Coronary artery (tissue), 2 donors: ENCODE data around the gene SLC2A9.

ENCODE experiments used
- DNase-seq: peaks from one replicate; pipeline ENCODE4 v3.0.0-alpha.2; 2017; ENCODE audit warnings: low spot score
- H3K27ac ChIP-seq, 2 donors: fragments of 200-600 bp; sonication (generic); one replicate each; pipeline ENCODE4 v1.5.1; 2016 to 2019
- H3K4me3 ChIP-seq: fragments of 200-600 bp; sonication (generic); 2 replicates; pipeline ENCODE4 v1.5.1; 2016; ENCODE audit warnings: mild to moderate bottlenecking, moderate library complexity
- TF ChIP-seq, protein P1 (sequence below): fragments of 200-600 bp; sonication (generic); IDR thresholded peaks from one replicate; pipeline ENCODE4 v1.5.1; 2019; ENCODE audit warnings: antibody characterized with exemption

Gene SLC2A9

DNA sequence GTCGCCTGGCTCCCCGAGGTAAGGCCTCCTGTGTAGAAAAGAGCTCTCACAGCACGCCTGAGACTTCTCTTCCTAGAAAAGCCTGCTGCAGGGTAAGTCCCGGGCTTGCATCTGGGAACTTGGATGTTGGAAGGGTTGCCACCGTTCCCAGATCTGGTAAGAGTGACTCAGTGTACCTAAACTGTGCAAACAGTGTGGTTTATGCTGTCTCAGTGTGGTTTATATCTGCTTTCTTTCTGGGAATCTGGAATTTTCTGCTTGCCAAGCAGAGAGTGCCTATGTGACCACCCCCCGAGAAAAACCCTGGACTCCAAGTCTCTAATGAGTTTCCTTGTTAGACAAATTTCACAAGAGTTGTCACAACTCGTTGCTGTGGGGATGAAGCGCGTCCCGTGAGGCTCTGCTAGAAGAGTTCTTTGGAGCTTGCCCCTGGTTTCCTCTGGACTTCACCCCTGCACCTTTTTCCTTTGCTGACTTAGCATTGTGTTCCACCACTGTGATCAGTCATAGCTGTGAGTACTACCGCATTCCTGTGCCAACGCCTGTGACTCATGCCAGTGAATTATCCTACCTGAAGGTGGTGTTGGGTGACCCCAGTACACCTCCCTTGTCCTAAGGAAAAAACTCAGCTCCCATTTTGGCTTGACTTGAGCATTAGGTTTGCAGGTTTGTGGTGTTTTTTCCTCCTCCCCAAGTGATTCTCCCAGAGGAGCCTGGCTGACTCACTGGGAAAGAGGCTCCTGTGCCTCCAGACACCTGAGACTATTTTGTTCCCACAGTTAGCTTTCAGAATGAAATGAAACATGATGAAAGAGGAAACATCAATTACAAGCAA is 14.5 kb downstream of the SLC2A9 start:
- no peak overlapping the region for H3K4me3 ChIP-seq
- TF ChIP-seq, protein P1, sequence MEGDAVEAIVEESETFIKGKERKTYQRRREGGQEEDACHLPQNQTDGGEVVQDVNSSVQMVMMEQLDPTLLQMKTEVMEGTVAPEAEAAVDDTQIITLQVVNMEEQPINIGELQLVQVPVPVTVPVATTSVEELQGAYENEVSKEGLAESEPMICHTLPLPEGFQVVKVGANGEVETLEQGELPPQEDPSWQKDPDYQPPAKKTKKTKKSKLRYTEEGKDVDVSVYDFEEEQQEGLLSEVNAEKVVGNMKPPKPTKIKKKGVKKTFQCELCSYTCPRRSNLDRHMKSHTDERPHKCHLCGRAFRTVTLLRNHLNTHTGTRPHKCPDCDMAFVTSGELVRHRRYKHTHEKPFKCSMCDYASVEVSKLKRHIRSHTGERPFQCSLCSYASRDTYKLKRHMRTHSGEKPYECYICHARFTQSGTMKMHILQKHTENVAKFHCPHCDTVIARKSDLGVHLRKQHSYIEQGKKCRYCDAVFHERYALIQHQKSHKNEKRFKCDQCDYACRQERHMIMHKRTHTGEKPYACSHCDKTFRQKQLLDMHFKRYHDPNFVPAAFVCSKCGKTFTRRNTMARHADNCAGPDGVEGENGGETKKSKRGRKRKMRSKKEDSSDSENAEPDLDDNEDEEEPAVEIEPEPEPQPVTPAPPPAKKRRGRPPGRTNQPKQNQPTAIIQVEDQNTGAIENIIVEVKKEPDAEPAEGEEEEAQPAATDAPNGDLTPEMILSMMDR, result no peak
- peak overlapping the region in 1 of 2 donors; percentile 74 for H3K27ac ChIP-seq
- no peak for DNase-seq

DNA sequence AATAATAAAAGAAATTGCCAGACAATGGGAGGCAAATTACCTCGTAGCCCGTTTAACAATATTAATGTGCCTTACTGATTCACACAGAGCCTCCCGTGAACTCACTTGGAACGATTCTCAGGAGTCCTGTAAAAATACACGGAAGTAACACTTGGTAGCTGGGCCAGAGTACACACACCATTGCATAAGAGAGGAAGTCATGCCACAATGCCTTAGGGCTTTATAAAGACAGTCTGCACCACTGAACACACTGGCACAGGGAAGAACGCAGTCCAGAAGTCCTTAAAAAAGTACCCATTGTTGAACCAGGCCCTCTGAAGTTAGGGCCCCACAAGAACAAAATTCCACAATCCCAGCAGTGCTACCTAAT is 15.1 kb downstream of the SLC2A9 start:
- H3K4me3 ChIP-seq, result no peak overlapping the region
- H3K27ac ChIP-seq, result peak overlapping the region in 1 of 2 donors; percentile 74
- DNase-seq, result no peak
- TF ChIP-seq, protein P1, result no peak

DNA sequence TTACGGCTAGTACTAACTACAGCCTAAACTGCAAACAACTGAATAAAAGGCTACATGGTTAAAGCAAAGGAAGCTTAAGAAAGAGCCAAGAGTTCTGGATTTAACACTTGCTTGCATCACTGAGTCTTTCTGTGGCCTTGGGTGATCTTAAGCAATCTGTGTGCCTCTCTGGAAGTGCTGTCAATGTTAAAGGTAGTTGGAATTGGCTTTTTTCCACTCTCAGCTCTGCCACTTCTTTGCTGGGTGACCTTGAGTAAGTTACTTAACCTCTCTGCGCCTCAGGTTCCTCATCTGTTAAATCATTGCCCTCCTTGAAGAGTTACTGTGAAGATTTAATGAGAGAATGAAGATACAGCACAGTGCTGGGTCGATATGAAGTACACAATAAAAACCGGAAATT is 15.7 kb downstream of the SLC2A9 start:
- TF ChIP-seq, protein P1, result no peak
- no peak overlapping the region for H3K4me3 ChIP-seq
- DNase-seq, result no peak
- peak overlapping the region in 1 of 2 donors; percentile 74 for H3K27ac ChIP-seq

DNA sequence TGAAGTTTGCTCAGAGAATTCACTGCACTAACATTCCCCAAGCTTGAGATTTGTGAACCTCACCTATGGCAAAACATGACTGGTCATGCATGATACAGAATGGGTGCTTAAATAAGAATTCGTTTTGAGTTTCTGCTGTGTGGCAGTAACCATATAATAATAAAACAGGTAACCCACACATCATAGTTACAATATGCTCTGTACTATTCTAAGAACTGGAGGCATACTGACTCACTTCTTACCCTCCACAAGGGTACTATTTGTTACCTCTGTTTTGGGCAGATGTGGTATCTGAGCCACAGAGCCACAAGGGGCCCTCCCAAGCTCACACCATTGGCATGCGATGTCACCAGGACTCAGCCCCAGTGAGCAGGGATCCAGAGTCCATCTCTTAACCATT is 17.6 kb downstream of the SLC2A9 start:
- no peak overlapping the region for H3K4me3 ChIP-seq
- DNase-seq, result no peak
- TF ChIP-seq, protein P1, result no peak
- no peak overlapping the region for H3K27ac ChIP-seq

DNA sequence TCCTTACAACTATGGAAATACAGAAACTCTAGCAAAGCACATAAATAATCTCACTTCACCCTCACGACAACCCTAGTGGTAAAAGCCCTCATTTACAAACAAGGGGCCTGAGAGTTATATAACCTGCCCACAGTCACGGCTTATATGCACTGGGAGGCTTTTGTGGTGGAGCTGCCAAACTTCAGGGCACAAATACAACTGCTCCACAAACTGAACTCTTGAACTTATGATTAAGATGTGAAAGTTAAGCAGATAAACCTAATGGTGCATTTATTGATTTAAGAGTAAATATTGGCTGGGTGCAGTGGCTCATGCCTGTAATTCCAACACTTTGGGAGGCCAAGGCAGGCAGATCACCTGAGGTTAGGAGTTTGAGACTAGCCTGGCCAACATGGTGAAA is 19.0 kb downstream of the SLC2A9 start:
- TF ChIP-seq, protein P1, result no peak
- Histone ChIP-seq H3K4me3 (no peak overlapping the region), H3K27ac (no peak overlapping the region)
- no peak for DNase-seq

DNA sequence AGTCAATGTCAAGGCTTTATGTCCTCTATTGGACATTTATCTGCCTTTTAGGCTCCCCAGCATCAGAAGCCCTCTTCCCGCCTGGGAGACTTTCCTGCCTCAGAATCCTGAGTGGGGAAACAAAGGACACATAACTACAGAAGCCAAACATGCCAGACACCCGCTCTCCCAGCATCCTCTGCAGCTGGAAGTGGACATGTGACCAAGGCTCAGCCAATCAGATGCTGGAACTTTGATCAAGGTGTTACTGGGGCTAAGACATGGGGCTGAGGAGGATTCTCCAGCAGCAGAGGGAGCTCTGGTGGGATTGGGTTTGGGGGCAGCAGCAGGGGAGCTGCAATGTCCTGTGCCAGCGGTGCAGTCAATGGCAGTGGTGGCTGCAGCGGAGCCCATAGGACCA is 19.5 kb downstream of the SLC2A9 start:
- no peak overlapping the region for H3K27ac ChIP-seq
- DNase-seq, result no peak
- TF ChIP-seq, protein P1, result no peak
- no peak overlapping the region for H3K4me3 ChIP-seq

DNA sequence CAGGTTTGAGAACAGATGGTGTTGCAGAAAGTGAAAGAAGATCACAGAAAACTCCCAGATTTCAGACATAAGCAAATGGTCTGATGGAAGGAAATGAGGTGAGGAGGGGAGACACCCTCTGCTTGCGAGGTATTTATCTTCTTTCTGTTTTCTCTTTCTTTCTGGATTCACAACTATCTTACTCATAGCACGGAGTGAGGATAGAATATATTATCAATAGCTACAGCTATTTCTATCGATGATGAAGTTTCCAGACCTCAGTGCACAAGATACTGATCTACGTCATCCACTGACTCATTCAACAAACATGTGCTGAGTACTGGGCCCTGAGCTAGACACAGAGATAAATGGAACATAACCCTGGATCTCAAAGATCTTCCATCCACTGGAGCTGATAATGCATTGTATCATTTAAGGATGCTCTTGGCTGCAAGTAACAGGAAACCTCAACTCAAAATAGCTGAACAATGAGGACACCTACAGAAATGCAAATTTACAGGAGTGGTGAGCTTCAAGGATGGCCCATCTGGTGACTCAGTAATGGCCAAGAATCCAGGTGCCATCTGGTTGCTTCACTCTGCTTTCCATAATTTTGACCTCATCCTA is 21.2 kb downstream of the SLC2A9 start:
- Histone ChIP-seq H3K27ac (no peak overlapping the region), H3K4me3 (no peak overlapping the region)
- DNase-seq, result no peak
- TF ChIP-seq, protein P1, result no peak
